Measurements from ENCODE around the gene OSGIN1. TPM values are rescaled to one million over a fixed set of nuclear protein-coding genes. Genes with fewer than 3 reads are reported as not detected.

OSGIN1 gene
- total RNA-seq, 2 donors from 2014 or later, result 4.0 to 5.2 TPM

DNA sequence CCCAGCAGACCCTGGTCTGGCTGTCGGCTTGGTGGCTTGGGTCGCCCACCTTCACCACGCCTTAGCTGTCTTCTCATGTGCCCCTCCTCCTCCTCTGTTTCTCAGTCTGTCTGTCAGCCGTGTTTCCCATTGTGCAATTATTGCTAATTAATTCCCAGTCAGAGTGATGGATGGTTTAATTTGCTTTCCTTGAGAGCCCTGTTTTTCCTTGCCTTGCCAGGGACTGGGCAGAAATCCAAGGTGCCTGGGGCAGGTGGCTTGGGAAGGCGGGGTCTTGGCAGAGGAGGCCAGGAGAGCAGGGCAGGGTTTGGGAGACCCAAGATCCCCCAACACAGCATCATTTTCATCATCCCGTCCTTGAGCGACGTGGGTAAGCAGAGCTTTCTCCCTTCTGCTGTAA, 36.3 kb downstream of the OSGIN1 start:
- DNase-seq (peak; percentile 35 to 75 (median 52)), ATAC-seq (no peak)
- H3K9me3 ChIP-seq, result no peaks in the 10 kb centered on the region
- H3K4me3 ChIP-seq, result no peak overlapping the region
- intact Hi-C loops (cut with DNase I), result no loop called here
- WGBS, 2 donors, result 10 to 20% methylated on average over 7 to 8 of the region's 8 CpGs
- H3K27me3 ChIP-seq, result no peaks in the 10 kb centered on the region
- H3K4me1 ChIP-seq, result peaks cover 20% of the 10 kb centered on the region
- TF ChIP-seq POLR2A (IDR thresholded peaks at IDR 0.05) (no peak), CTCF (IDR thresholded peaks at IDR 0.05) (no peak)
- H3K36me3 ChIP-seq (replicated peaks in 1 of 2; ENCODE audit: insufficient read depth in 1 of 2, low read depth in 2 of 2), result no peaks in the 10 kb centered on the region
- no peak overlapping the region for H3K27ac ChIP-seq

- DNase-seq (no peak), ATAC-seq (no peak)
- no peaks in the 10 kb centered on the region for H3K27me3 ChIP-seq
- no peak overlapping the region for H3K27ac ChIP-seq
- TF ChIP-seq CTCF (IDR thresholded peaks at IDR 0.05) (no peak), POLR2A (IDR thresholded peaks at IDR 0.05) (no peak)
- H3K4me1 ChIP-seq, result peaks cover 20% of the 10 kb centered on the region
- intact Hi-C loops (cut with DNase I), result no loop called here
- no peaks in the 10 kb centered on the region for H3K9me3 ChIP-seq
- no peak overlapping the region for H3K4me3 ChIP-seq
- H3K36me3 ChIP-seq (replicated peaks in 1 of 2; ENCODE audit: insufficient read depth in 1 of 2, low read depth in 2 of 2), result no peaks in the 10 kb centered on the region
- 68 to 76% methylated on average over 11 of the region's 11 CpGs for WGBS, 2 donors
These were observed 37.5 kb downstream of the OSGIN1 start for GRCh38 chr16:83990492-83990891.

GRCh38 chr16:83992624-83993023, 39.6 kb downstream of the OSGIN1 start:
- no peak for TF ChIP-seq CTCF (IDR thresholded peaks at IDR 0.05)
- TF ChIP-seq POLR2A (IDR thresholded peaks at IDR 0.05), result no peak
- DNase-seq (peak; percentile 71 to 88 (median 82)), ATAC-seq (peak; percentile 79)
- peak overlapping the region in 1 of 4 donors; percentile 9 for H3K27ac ChIP-seq
- intact Hi-C loops (cut with DNase I), result no loop called here
- H3K4me3 ChIP-seq, result no peak overlapping the region
- peaks cover 20% of the 10 kb centered on the region for H3K4me1 ChIP-seq
- H3K9me3 ChIP-seq, result no peaks in the 10 kb centered on the region
- H3K27me3 ChIP-seq, result no peaks in the 10 kb centered on the region
- H3K36me3 ChIP-seq (replicated peaks in 1 of 2; ENCODE audit: insufficient read depth in 1 of 2, low read depth in 2 of 2), result no peaks in the 10 kb centered on the region
- WGBS, 2 donors, result 52 to 64% methylated on average over 6 of the region's 6 CpGs

GRCh38 chr16:83994087-83994486, 41.0 kb downstream of the OSGIN1 start:
- H3K9me3 ChIP-seq, result no peaks in the 10 kb centered on the region
- no peaks in the 10 kb centered on the region for H3K27me3 ChIP-seq
- TF ChIP-seq POLR2A (IDR thresholded peaks at IDR 0.05), result no peak
- no peak for TF ChIP-seq CTCF (IDR thresholded peaks at IDR 0.05)
- H3K36me3 ChIP-seq (replicated peaks in 1 of 2; ENCODE audit: insufficient read depth in 1 of 2, low read depth in 2 of 2), result no peaks in the 10 kb centered on the region
- ATAC-seq (no peak), DNase-seq (peak in 1 of 4 donors; percentile 48)
- peaks cover 17% of the 10 kb centered on the region for H3K4me1 ChIP-seq
- no peak overlapping the region for H3K27ac ChIP-seq
- intact Hi-C loops (cut with DNase I), result no loop called here
- H3K4me3 ChIP-seq, result no peak overlapping the region
- WGBS, 2 donors, result 76 to 90% methylated on average over 2 to 8 of the region's 8 CpGs

- no peak for DNase-seq
- peaks cover 11% of the 10 kb centered on the region for H3K4me1 ChIP-seq
- no peaks in the 10 kb centered on the region for H3K9me3 ChIP-seq
- no peaks in the 10 kb centered on the region for H3K27me3 ChIP-seq
- 78 to 91% methylated on average over 11 to 13 of the region's 13 CpGs for WGBS, 2 donors
- TF ChIP-seq POLR2A (IDR thresholded peaks at IDR 0.05) (no peak), CTCF (IDR thresholded peaks at IDR 0.05) (no peak)
- no peaks in the 10 kb centered on the region for H3K36me3 ChIP-seq (replicated peaks in 1 of 2; ENCODE audit: insufficient read depth in 1 of 2, low read depth in 2 of 2)
- no peak for ATAC-seq
- intact Hi-C loops (cut with DNase I), result no loop called here
- H3K4me3 ChIP-seq, result no peak overlapping the region
- H3K27ac ChIP-seq, result no peak overlapping the region
These were observed 41.7 kb downstream of the OSGIN1 start for GRCh38 chr16:83994703-83995102.

All from body of pancreas (tissue), 4 donors.